ENCODE measurements around the gene DGKZ.

Gene DGKZ

GRCh38 chr11:46326813-46327416, 20.3 kb upstream of the DGKZ start:
- DNase-seq: no peak

- no peak for DNase-seq
Measured at GRCh38 chr11:46327829-46328228, 19.4 kb upstream of the DGKZ start.

- no peak for DNase-seq
Measured at GRCh38 chr11:46330154-46330553, 17.1 kb upstream of the DGKZ start.

- DNase-seq: no peak
Measured at GRCh38 chr11:46330563-46331281, 16.5 kb upstream of the DGKZ start.

DNA sequence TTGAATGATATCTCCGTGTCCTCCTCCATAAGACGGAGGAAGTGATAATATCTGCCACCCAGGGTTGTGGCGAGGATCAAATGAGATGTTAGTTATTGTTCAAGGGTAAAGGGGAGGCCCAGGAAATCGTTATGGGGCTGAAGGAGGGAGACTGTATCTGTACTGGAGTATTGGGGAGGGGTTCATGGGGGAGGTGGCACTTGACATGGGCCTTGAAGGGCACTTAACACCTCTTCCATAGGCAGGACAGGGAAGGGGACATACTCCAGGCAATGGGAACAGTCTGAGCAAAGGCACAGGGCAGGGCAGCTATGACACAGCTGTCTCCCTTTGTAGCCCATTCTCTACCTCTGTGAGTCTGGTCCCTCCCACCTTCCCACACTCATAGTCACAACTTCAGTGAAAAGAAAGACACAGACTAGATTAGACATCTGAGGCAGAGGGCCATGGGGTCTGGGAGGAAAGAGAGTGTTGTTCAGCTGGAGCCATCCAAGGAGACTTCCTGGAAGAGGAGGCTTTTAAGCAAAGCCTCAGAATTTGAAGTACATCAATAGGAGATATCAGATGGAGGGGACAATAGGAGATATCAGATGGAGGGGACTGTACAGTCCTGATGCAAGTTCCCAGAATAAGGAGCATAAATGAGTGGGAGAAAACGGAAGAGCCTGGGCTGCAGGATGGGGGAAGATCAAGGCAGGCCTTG, 15.8 kb upstream of the DGKZ start:
- peak; percentile 64 for DNase-seq

- no peak for DNase-seq
Measured at GRCh38 chr11:46332093-46332567, 15.1 kb upstream of the DGKZ start.

GRCh38 chr11:46332568-46333393, 14.5 kb upstream of the DGKZ start:
- peak; percentile 78 for DNase-seq

DNA sequence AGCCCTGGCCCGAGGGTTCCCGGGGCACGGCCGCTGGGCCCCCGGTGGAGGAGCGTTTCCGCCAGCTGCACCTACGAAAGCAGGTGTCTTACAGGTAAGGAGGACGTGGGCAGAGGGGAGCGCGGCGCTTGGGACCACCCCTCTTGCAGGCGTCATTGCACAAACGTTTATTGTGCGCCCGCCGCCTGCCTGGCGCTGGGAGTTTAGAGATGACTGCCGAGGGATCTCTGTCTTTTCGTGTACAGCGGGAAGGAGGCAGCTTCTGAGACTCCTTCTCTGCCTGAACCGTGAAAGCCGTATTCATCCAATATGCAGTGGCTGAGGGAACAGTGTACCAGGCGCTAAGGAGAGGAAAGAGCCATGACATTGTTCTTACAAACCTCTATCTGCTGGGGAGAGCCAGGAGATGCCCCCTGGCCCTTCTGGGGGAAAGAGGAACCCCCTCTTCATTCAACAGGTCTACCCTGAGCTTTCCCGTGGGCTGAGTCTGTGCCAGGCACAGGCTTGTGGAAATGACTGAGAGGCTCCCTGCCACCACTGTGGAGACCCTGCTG, 13.8 kb upstream of the DGKZ start:
- DNase-seq: no peak

DNA sequence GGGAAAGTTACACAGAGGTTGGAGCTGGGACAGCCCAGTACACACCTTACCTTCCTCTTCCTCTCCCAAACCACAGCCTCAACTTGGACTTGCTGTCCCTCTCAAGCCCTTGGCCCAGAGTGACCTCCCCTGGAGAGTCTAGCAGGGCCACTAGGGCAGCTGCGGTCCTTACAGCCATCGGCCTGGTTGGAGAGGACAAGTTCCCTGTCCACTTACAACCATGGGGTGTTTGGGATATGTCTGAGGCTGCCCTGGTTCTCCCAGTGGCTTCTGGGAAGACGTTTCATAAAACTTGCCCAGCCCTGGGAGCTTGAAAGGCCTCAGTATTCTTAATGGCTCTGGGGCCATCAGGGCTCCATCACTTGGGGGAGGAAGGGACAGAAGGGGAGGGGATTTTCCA, 13.1 kb upstream of the DGKZ start:
- DNase-seq: no peak

- DNase-seq: no peak
Measured at GRCh38 chr11:46335271-46335670, 12.0 kb upstream of the DGKZ start.

GRCh38 chr11:46335890-46336562, 11.2 kb upstream of the DGKZ start:
- no peak for DNase-seq

- no peak for DNase-seq
Measured at GRCh38 chr11:46336563-46337180, 10.6 kb upstream of the DGKZ start.

GRCh38 chr11:46337626-46338345, 9.5 kb upstream of the DGKZ start:
- DNase-seq: no peak

DNA sequence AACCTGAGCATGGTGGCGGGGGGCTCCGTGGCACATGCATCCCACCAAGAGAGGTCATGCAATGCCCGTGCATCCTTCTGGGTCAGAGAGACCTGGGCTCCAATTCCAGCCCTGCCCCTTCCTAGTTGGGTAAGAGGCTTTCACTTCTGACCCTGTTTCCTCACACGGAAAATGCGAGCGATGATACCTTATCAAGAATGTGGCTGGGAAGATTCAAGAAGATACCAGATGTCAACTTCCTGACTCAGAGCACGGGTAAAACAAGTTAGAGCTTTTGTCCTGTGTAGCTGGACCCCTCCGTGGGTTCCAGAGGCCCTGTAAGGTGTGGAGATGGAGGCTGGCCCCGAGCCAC, 8.7 kb upstream of the DGKZ start:
- DNase-seq: no peak

DNA sequence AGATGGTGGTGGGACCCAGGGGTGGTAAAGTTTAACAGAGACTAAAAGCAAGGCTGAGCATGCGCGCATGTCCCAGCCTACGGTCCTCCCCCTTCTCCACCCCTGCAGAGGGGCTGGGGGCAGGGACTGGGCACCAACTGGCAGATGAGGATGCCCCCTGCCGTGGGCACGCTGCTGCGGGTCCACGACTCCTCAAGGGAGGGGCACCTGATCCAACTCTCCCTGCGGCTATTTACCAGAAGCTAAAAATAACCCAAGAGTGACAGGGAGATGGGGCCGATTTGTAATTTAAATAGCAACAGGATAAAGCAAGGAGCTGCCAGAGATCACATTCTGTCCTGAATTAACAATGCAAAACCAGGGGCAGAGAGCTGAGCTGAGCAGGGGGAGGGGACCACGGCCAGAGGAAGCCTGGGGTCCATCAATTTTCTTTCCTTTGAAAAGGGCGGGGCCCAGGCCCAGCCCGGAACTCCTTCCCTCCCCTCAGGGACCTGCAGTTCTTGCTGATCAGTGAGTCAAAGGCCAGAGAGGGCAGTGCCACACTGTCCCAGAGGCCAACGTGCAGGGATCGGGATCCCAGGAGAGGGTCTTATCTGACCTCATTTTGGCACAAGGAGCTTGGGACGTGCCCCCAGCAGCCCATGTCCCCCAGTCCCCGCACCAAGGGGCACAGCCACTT, 8.1 kb upstream of the DGKZ start:
- DNase-seq: no peak

- DNase-seq: no peak
Measured at GRCh38 chr11:46339816-46340215, 7.4 kb upstream of the DGKZ start.

- no peak for DNase-seq
Measured at GRCh38 chr11:46341454-46341853, 5.8 kb upstream of the DGKZ start.

- DNase-seq: peak; percentile 59
Measured at GRCh38 chr11:46342239-46342638, 5.0 kb upstream of the DGKZ start.

DNA sequence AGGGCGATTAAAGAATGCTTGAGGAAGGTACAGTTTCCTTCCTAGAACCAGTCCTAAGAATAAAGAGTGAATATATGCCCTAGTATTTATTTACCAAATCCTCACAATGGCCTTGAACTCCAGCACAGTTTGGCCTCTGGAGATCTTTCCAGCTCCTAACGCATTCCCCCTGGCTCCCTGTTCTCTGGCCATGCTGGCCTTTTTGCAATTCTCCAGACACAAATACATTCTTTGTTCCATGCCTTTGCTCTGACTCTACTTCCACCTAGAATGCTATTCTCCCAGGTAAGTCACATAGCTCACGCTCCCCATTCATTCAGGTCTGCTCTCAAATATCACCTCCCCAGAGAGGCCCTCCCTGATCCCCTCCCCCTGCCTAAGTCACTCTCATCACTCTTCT, 3.7 kb upstream of the DGKZ start:
- DNase-seq: no peak

- DNase-seq: no peak
Measured at GRCh38 chr11:46345131-46345597, 2.1 kb upstream of the DGKZ start.
